Measurements from ENCODE around the gene GRIK4. TPM values are rescaled to one million over a fixed set of nuclear protein-coding genes. Genes with fewer than 3 reads are reported as not detected.

Gene GRIK4
- total RNA-seq, 4 donors from 2014 or later: 0.09 TPM; not detected in 3

- ATAC-seq (ENCODE audit: low FRiP score) (no peak), DNase-seq (ENCODE audit: low spot score) (no peak)
- TF ChIP-seq CTCF (IDR thresholded peaks at IDR 0.05): no peak
Measured at GRCh38 chr11:120908461-120909181, 397.1 kb downstream of the GRIK4 start.

DNA sequence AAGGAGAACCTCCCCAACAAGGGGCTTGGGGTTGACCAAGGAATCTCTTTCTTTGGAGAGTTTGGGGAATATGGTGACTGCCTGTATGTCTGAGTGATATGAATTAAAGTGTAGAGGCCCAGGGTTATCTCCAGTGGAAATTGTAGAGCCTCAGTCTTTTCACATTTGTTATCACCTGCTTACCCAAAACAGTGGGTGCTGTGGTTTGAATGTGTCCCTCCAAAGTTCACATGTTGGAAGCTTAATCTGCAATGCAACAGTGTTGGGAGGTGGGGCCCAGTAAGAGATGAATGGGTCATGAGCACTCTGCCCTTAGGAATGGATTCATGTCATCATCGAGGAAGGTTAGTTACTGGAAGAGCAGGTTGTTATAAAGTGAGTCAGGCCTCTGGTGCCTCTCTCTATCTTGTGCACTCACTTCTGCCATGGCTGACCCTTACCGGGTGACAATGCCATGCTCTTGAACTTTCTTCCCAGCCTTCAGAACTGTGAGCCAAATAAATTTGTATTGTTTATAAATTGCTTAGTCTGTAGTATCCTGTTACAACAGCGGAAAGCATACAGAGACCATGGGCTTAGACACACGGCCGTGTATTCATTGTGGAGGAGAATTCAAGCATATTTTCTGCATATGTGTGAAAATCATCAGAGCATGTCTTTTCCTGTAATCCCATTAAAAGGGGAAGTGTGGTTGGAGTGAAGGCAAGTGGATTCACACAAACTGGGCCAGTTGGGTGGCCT is 398.3 kb downstream of the GRIK4 start:
- DNase-seq (ENCODE audit: low spot score) (no peak), ATAC-seq (ENCODE audit: low FRiP score) (no peak)
- no peak for TF ChIP-seq CTCF (IDR thresholded peaks at IDR 0.05)

DNA sequence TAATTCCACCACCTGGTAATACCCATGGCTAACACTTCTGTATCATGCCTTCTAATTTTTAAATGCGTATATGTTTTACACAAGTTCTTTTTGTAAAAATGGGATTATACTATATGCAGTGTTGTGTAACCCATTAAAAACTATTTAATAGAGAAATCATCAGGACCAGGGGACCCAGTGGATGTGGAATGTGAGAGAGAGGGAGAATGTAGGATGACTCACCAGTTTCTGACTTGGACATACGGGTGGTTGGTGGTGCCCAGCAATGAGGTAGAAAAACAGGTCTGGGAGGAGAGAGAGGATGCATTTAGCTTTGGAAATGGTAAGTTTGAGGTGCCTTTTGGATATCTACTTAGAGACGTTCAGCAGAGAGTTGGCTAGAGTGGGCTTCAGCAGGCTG is 400.4 kb downstream of the GRIK4 start:
- DNase-seq (ENCODE audit: low spot score) (no peak), ATAC-seq (ENCODE audit: low FRiP score) (no peak)
- TF ChIP-seq CTCF (IDR thresholded peaks at IDR 0.05): no peak

DNA sequence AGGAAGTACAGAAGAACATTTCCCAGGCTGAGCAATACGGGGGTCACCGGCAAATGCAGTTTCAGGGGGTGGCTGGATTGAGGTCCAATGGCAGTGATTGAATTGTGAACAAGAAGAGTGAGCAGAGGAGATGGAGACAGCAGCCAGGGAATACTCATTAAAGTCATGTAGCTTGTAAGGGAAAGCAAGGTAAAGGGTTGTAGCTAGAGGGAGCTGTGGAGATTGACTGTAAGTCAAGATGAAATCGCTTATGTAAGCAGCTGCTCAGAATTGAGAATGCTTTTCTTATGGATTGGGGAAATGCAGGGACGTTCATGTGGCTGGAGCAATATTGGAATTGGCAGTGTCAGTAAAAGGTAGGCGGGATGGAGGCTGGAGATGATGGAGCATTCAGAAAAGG is 401.0 kb downstream of the GRIK4 start:
- ATAC-seq (ENCODE audit: low FRiP score) (no peak), DNase-seq (ENCODE audit: low spot score) (no peak)
- no peak for TF ChIP-seq CTCF (IDR thresholded peaks at IDR 0.05)

- TF ChIP-seq CTCF (IDR thresholded peaks at IDR 0.05): no peak
- DNase-seq (ENCODE audit: low spot score) (no peak), ATAC-seq (ENCODE audit: low FRiP score) (no peak)
Measured at GRCh38 chr11:120912915-120913314, 401.4 kb downstream of the GRIK4 start.

GRCh38 chr11:120914021-120914420 is 402.5 kb downstream of the GRIK4 start:
- ATAC-seq (ENCODE audit: low FRiP score): no peak
- no peak for DNase-seq (ENCODE audit: low spot score)
- TF ChIP-seq CTCF (IDR thresholded peaks at IDR 0.05): no peak

DNA sequence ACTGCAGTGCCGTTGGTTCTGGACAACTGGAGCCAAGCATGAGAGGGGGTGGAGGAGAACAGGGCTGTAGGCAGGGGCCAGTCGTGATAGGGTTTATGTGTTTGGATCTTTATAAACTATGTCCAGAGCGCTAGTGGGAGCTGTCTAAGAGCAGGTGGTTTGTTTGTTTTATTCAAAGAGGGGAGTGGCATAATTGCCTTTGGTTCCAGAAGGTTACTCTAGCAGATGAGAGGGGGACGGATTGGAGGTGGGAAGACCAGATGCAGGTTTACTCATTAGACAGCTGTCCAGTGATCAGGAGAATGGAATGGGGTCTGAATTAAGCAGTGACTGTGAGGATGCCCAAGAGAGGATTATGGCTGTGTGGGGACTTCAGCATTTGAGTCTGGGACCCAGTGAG is 403.1 kb downstream of the GRIK4 start:
- no peak for TF ChIP-seq CTCF (IDR thresholded peaks at IDR 0.05)
- ATAC-seq (ENCODE audit: low FRiP score) (no peak), DNase-seq (ENCODE audit: low spot score) (no peak)

Measured in omental fat pad (tissue), 4 donors.